ENCODE results near the gene KCTD21.

GRCh38 chr11:78209478-78209877 lies 21.1 kb upstream of the KCTD21 start:
- no peak for TF ChIP-seq RAD21 (IDR thresholded peaks at IDR 0.05; ENCODE audit: low read depth)
- TF ChIP-seq YY1 (IDR thresholded peaks at IDR 0.05; ENCODE audit: low read depth), result no peak
- TF ChIP-seq USF1 (IDR thresholded peaks at IDR 0.05), result no peak
- TF ChIP-seq REST (IDR thresholded peaks at IDR 0.05; ENCODE audit: low read depth), result no peak
- no peak for TF ChIP-seq FOXM1 (IDR thresholded peaks at IDR 0.05; ENCODE audit: borderline replicate concordance, low read depth)
- TF ChIP-seq CEBPB (IDR thresholded peaks at IDR 0.05), result no peak
- TF ChIP-seq EGR1 (IDR thresholded peaks at IDR 0.05), result no peak
- no peak for TF ChIP-seq EP300 (IDR thresholded peaks at IDR 0.05; ENCODE audit: borderline replicate concordance)
- TF ChIP-seq TCF12 (IDR thresholded peaks at IDR 0.05; ENCODE audit: low read depth), result no peak
- no peak for TF ChIP-seq MAX (IDR thresholded peaks at IDR 0.05)
- TF ChIP-seq TEAD4 (IDR thresholded peaks at IDR 0.05), result no peak
- TF ChIP-seq NFIC (IDR thresholded peaks at IDR 0.05), result no peak

Data from Ishikawa (cell line).